GDM1 (cell line): ENCODE results near the gene OSM.

Experiments
- DNase-seq: peaks from one replicate; lab custom pipeline; 2025; lab: John Stamatoyannopoulos, UW

OSM gene

DNA sequence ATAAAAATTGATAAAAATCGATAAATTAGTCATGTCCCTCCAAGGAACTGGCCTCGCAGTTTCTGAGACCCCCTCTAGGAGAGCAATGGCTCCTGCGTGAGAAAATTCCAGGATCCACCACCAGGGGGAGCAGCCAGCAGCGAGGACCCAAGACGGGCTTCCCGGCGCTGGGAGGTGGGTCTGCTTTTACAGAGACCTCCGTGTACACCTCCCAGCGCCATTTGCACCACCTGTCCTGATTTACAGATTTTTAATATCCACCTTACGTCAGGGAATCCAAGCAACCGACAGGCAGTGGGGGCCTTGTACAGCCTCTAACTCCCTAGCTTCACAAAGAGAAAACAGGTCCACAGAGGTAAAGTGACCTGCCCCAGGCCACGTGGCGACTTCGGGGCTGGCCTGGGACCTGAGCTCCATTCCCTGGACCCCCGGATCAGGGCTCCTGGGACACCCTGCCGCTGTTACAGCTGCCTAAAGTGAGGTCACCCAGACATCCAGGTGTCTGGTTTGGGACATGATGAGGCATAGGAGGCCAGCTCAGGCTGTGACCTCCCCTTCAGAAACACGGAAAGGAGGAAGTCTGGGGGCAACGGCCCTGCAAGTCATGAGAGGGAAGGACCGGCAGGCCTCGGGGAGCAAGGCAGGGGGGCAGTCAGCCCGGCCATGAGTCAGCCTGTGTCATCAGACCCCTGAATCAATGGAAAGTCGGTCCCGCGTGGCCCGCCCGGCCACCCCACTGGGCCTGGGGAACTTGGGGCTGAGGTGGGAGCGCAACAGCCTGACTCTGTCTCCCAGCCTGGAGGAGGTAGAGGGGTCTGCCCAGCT is 3.5 kb downstream of the OSM start:
- peak; percentile 59 for DNase-seq

GRCh38 chr22:30262112-30262511 is 4.5 kb downstream of the OSM start:
- DNase-seq = no peak

- DNase-seq = no peak
These were observed 5.5 kb downstream of the OSM start for GRCh38 chr22:30261134-30261533.

DNA sequence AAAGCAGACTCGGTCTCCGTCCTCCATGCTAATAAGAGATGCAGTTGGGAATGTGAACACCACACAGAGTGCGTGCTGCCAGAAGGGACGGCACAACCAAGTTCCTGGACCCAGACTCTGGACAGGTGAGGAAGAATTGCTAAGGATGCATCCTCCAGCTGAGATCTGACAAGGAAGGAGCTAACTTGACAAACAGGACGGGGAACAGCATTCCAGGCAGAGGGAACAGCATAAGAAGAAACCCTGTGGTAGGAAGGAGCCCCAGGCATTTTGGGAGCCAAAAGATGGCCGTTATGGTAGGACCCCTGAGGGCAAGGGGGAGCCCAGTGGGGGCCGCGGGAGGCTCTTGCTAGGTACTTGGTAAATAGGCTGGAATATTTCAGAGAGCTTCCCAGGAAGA is 6.0 kb downstream of the OSM start:
- DNase-seq = no peak

DNA sequence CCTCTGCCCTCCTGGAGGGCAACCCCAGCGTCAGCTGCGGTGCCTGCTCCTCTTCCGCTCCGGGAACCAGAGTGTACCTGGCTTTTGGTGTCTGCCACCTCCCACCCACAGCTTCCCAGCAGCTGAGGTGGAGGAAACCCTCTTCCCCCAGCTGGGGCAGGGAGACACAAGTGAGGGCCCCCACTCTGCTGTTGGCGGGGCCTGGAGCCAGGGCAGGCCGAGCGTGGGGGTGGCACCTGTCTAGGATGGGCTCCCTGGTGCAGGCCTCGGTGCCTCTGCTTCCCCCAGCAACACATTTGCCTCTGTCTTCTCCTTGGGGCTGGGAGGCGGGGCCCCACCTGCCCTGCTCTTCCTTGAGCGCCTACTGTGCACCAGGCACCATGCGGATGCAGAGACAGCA is 6.4 kb downstream of the OSM start:
- DNase-seq = no peak

DNA sequence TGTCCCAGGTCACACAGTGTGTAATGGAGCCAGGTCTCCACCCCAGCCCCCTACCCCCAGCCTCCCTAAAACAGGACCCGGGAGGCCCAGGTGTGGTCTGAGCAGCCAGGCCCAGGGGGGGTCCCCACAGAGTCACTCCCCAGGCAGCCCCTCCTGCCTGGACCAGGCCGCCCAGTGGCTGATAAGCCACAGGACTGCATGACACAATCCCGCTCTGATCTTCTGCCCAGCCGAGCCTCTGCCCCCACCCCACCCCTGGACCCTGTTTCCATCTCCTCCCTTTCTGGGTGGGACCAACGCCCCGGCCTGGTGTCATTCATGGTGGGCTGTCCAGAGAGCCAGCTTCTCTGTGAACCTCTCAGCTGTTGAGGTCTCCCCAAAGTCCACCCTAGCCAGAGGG is 12.3 kb downstream of the OSM start:
- DNase-seq = no peak

- no peak for DNase-seq
These were observed 13.3 kb downstream of the OSM start for GRCh38 chr22:30253205-30253852.

DNA sequence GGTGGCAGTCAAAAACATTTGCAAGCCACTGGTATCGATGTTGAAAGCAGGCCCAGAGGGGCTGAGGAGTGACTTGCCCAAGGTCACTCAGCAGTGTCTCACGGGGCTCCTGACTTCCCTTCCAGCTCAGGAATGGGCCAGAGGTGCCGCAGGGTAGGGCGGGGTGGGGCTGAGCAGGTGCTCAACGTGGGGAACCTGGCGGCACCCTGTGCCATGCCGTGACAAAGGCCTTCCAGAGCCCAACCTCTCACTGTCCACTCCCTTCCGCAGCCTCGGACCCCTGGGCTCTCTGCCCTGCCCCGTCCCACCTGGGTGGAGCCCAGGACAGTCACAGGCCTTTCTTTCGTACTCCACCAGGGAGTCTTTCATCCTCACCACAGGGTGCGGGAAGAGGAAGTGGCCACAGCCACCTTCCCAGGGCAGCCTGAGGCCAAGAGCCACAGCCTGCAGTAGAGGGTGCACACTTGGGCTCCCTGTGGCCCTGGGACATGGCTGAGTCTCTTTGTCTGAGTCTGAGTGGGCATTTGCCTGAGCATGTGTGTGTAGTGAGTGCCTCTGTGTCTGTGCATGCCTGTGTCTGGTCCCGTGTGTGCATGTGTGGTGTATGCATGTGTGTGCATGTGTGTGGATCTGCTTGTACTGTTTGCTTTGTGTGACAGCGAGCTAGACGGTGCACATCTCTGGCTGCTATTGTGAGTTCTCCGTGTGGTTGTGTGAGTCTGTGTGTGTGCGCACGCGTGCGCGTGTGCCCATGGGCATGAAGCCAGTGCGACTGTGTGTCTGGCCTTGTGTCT is 14.0 kb downstream of the OSM start:
- DNase-seq = no peak

DNA sequence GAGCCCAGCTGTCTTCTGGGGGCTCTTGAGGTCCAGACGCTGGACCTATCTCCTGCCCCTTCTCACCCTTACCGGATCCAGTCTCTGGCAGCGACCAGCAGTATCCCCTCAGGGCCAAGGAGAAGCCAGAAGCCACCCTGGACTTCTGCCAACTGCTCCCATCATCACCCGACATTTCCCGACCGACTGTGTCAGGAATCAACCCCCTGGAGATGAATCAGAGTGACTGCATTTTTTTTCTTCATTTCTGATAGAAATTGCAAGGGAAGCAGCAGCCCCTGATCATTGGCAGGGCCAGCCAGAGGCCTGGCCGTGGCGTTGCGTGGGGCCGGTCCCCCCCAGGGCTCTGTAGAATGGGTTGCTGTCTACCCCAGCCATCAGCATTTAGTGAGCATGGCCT is 14.9 kb downstream of the OSM start:
- no peak for DNase-seq

DNA sequence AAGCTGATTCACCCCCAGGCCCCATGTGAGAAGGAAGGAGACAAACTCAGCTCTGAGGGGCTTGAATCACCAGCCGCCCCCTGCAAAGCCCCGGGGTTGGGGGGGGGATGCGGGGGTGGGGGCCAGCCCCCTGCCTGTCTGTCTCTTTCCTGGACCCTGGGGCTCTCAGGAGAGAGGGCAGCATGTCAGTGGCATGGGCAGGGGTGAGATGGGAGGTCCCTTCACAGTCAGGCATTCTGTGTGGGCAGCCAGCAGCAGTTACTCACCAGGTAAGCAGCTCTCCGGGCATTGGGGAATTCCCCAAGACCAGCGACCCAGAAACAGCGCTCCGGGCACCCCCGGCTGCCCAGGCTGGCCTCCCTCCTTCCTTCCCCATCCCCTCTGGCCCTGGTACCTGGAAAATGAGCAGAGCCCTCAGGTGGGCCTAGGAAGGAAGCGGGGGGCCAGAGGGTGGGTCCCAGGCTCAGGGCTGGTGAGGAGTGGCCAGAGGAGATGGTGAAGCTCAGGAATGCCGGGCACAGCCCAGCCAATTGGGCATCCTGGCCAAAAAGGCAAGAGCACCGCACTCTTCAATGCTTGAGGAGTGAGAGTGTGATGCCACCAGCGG is 15.9 kb downstream of the OSM start:
- no peak for DNase-seq

DNA sequence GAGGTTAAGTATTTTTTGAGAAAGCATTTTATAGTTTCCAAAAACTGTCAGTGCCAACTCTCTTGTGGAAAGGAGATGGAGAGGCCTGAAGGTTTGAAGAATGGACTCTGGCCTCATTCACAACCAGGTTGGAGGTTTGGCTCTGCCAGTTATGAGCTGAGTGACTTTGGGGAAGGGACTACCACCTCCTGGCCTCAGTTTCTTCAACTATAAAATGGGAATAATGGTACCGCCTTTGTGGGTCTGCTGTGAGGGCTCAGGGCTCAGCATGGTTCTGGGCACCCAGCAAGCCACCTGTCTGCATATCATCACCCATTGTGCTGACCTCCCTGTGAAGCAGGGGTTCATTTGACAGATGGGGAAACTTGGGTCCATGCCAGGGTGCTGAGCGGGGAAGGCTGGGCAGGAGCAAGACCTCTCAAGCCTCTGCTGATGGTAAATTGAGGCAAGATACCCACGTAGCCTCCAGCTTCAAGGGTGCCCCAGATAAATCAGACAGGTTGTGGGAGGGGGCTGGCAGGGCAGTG is 16.5 kb downstream of the OSM start:
- DNase-seq = no peak

GRCh38 chr22:30249049-30250038 is 17.3 kb downstream of the OSM start:
- DNase-seq = no peak

DNA sequence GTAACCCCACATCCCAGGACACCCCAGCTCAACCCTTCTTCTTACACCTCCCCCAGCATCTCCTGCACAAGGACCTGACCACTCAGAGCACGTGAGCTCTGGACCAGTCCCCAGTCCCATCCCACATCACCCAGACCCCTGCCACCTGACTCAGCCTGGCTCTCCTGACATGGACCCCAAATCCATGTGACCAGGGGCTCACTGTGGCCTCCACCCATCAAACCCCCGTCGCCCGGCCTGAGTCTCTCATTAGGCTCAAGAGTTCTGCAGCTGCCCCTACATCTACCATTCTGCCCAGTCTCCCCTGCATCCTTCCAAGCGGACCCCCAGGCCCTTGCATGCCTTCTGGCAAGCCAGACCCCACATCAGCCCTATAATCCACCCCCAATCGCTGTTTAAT is 18.2 kb downstream of the OSM start:
- DNase-seq = no peak

- no peak for DNase-seq
These were observed 18.7 kb downstream of the OSM start for GRCh38 chr22:30247974-30248373.

GRCh38 chr22:30247561-30247960 is 19.1 kb downstream of the OSM start:
- no peak for DNase-seq

DNA sequence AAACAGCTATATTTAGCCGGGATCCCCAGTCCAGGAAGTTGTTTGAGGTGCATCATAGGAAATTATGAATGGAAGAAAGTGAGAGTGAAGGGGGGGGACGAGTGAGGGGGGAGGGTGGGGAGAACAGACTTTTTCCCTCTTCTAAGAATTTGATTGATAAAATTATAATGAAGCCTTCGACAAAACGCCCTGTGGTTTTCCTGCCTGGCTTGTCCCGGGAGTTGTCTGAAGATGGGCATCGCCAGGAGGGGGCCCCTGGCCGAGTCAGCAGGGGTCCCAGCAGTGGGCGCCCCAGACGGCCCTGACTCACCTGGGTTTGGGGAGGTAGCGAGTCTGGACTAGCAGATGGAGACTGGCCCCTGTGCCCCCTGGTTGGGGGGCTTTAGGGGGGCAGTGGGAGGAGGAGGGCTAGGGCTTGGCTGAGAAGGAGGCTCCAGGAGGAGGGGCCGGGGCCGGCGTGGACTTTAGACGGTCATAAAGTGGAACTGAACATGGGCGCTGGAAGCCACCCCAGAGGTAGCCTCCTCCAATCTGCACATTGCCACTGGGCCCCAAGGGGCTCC is 19.8 kb downstream of the OSM start:
- no peak for DNase-seq

DNA sequence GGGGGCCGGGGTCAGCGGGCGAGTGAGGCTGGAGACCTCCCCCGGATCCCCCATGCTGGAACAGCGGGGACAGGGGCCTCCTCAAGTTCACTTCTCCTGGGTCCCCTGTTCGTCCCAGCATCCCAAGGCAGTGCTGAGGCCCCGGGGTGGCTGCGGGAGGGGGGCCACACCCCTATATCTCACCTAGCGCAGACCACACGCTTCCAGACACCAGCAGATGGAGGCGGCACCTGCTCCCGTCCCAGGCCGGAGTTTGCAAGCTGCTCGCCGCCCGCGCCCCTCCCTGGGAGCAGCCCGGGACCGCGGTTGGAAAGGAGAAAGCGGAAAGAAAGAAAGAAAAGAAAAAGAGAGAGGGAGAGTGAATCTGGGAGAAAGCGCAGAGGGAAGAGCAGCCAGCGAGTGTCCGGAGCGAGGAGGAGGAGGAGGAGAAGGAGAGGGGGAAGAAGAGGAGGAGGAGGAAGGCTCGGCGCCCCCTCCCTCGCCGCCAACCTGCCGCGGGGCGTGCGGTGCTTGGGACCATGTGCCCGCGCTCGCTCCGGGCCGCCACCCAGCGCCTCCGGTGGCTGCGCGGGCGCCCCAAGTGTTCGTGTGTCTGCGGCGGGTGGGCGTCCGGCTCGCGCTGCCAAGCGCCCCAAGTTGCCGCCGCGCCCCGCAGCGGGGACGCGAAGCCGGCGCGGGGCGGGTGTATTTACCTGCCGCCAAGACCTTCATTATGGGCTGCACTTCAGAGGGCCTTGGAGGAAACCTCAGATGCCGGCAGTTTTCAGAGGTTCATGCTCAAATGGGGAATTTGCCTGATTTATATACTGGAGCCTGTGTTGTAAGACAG is 20.5 kb downstream of the OSM start, which contains the start of gene LIF:
Gene LIF, minus strand, starts transcription at position 775 of the 829 bp plus-strand sequence. Its CDS starts 64 bp downstream, at position 711.
- no peak for DNase-seq

DNA sequence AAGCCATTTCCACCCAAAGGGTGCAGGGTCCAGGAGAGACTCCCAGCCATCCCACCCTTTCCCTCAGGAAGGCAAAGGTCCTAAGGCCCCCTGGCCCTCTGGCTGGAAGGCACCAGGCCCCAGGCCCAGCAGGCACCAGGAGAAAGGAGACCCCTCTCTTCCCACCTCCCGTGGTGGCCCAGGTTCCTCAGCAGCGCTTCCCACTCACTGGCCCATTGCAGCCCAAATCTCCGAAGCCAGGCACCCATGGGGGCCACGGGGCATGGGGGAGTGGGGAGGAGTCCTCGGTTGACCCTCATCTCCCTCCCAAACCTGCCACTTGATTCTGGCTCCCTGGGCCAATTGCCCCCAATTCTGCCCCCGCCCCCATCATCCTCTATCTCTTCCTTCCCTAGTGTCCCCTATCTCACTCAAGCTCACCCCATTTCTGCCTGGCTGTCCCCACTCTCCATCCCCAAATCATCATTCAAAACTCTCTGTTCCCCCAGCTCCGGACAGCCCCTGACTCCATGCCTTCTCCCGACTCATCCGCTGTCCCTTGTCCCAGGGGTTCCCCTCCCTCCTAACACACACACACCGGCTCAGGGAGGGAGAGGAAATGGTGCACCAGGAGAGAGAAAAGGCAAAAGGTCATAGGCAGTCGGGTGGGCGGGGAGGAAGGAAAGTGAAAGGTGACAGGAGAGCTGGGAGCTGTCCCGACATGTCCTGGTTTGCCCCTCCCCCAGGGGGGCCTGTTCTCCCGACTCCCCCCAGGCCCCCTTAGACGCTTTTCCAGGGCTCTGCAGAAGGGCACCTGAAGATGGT is 21.3 kb downstream of the OSM start:
- no peak for DNase-seq

DNA sequence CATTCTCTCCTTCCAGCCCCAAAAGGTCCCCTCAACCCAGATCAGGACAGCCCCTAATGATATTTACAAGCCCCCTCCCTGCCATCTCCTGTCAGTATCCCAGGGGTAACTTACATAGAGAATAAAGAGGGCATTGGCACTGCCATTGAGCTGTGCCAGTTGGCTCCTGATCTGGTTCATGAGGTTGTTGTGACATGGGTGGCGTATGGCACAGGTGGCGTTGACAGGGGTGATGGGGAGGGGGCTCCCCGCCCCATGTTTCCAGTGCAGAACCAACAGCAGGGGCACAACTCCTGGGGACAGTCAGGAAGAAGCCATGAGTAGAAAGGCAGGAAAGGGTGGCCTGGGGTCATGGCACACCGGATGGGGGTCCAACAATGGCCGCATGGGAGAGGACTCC is 22.0 kb downstream of the OSM start:
- no peak for DNase-seq
